Measurements from ENCODE around the gene CNTN5. TPM values are rescaled to one million over a fixed set of nuclear protein-coding genes. Genes with fewer than 3 reads are reported as not detected.

The CNTN5 gene
- total RNA-seq, 4 donors from 2014 or later = 0.51 to 2.3 (median 0.58) TPM; not detected in 1

DNA sequence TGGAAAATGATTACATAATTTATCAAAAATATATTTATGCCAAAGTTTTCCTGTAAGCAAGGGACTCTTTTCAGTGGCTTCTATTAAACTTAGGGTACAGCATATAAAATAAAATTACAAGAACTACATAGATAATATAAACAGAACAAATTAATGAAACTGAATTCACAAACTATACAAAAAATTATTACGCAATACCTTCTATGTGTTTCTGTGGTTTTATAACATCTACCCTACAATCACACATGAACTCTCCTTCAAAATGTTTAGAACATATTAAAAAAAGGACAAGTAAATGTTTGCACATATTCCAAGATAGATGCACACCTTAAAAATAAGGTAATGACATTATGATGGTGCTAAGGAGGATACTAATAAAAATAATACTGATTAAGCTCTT lies 235.9 kb downstream of the CNTN5 start:
- intact Hi-C loops (cut with DNase I; ENCODE audit: low total_unique reads) = no loop called here
- no peak overlapping the region for H3K27ac ChIP-seq
- H3K36me3 ChIP-seq = no peaks in the 10 kb centered on the region
- DNase-seq = no peak
- H3K4me3 ChIP-seq = no peak overlapping the region
- TF ChIP-seq POLR2A (IDR thresholded peaks at IDR 0.05) (no peak), CTCF (IDR thresholded peaks at IDR 0.05) (no peak)
- H3K9me3 ChIP-seq = no peaks in the 10 kb centered on the region
- no peaks in the 10 kb centered on the region for H3K4me1 ChIP-seq
- no peaks in the 10 kb centered on the region for H3K27me3 ChIP-seq

- H3K4me3 ChIP-seq = no peak overlapping the region
- no peak for DNase-seq
- no peaks in the 10 kb centered on the region for H3K9me3 ChIP-seq
- no peaks in the 10 kb centered on the region for H3K4me1 ChIP-seq
- H3K36me3 ChIP-seq = no peaks in the 10 kb centered on the region
- no peak overlapping the region for H3K27ac ChIP-seq
- intact Hi-C loops (cut with DNase I; ENCODE audit: low total_unique reads) = no loop called here
- H3K27me3 ChIP-seq = no peaks in the 10 kb centered on the region
- no peak for TF ChIP-seq CTCF (IDR thresholded peaks at IDR 0.05)
- no peak for TF ChIP-seq POLR2A (IDR thresholded peaks at IDR 0.05)
Measured at GRCh38 chr11:99257131-99257530, 236.4 kb downstream of the CNTN5 start.

GRCh38 chr11:99260696-99261095 lies 239.9 kb downstream of the CNTN5 start:
- no peaks in the 10 kb centered on the region for H3K27me3 ChIP-seq
- TF ChIP-seq CTCF (IDR thresholded peaks at IDR 0.05) = no peak
- TF ChIP-seq POLR2A (IDR thresholded peaks at IDR 0.05) = no peak
- no peak overlapping the region for H3K4me3 ChIP-seq
- H3K4me1 ChIP-seq = no peaks in the 10 kb centered on the region
- no peaks in the 10 kb centered on the region for H3K36me3 ChIP-seq
- no peaks in the 10 kb centered on the region for H3K9me3 ChIP-seq
- no peak for DNase-seq
- H3K27ac ChIP-seq = no peak overlapping the region
- intact Hi-C loops (cut with DNase I; ENCODE audit: low total_unique reads) = no loop called here

DNA sequence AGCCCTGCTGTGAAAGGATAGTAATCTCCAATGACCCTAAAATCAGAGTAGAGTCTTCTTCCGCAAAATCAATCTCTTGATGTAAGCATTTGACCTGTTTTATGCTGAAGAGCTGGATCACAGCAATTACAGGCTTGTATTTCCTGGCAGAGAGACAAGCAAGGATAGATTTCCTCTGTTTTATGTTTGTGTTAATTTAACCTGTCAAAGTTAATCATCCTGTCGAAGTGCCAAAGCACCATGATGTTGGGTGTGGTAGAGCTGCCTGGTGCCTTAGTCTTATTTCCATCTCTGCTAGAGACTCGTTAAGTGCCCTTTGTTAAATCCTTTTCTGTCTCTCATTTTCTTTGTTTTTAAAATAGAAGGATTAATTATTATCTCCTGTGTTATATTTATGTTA lies 248.1 kb downstream of the CNTN5 start:
- TF ChIP-seq POLR2A (IDR thresholded peaks at IDR 0.05) = no peak
- no peak for TF ChIP-seq CTCF (IDR thresholded peaks at IDR 0.05)
- Histone ChIP-seq H3K27me3 (no peaks in the 10 kb centered on the region), H3K4me3 (no peak overlapping the region), H3K27ac (no peak overlapping the region), H3K36me3 (no peaks in the 10 kb centered on the region), H3K4me1 (no peaks in the 10 kb centered on the region), H3K9me3 (no peaks in the 10 kb centered on the region)
- intact Hi-C loops (cut with DNase I; ENCODE audit: low total_unique reads) = no loop called here
- DNase-seq = no peak

GRCh38 chr11:99271527-99271926 lies 250.8 kb downstream of the CNTN5 start:
- Histone ChIP-seq H3K9me3 (no peaks in the 10 kb centered on the region), H3K27ac (no peak overlapping the region), H3K4me1 (no peaks in the 10 kb centered on the region), H3K36me3 (no peaks in the 10 kb centered on the region), H3K27me3 (no peaks in the 10 kb centered on the region), H3K4me3 (no peak overlapping the region)
- intact Hi-C loops (cut with DNase I; ENCODE audit: low total_unique reads) = no loop called here
- no peak for DNase-seq
- TF ChIP-seq POLR2A (IDR thresholded peaks at IDR 0.05) = no peak
- no peak for TF ChIP-seq CTCF (IDR thresholded peaks at IDR 0.05)

All from uterus (tissue), 4 donors.